Central memory CD8-positive, alpha-beta T cell (primary cell): ENCODE data around the gene HYKK.

Experiments
- ATAC-seq: fragments of 150-1000 bp; cut with Tn5 transposase; replicated peaks from 2 replicates; pipeline ENCODE4 v1.10.0; 2022; ENCODE audit warnings: mild to moderate bottlenecking, moderate FRiP score, moderate number of reproducible peaks; ENCODE audit not compliant: poor library complexity, severe bottlenecking; ENCODE audit errors: extremely low read depth
- DNase-seq, 2 donors: peaks; one replicate each; pipeline ENCODE4 v3.0.0; 2021; ENCODE audit warnings: low spot score in 2 of 2
- H3K27ac Mint-ChIP-seq: one replicate; pipeline ENCODE4 v1.8.0; 2022; ENCODE audit warnings: low read depth, mild to moderate bottlenecking, moderate library complexity, mixed read lengths
- H3K27me3 Mint-ChIP-seq: one replicate; pipeline ENCODE4 v1.8.0; 2022; ENCODE audit warnings: mixed read lengths
- H3K36me3 Mint-ChIP-seq: one replicate; pipeline ENCODE4 v1.8.0; 2022; ENCODE audit warnings: mild to moderate bottlenecking, moderate library complexity, mixed read lengths; ENCODE audit not compliant: insufficient read depth
- H3K4me1 Mint-ChIP-seq: one replicate; pipeline ENCODE4 v1.8.0; 2022; ENCODE audit warnings: mixed read lengths
- H3K4me3 Mint-ChIP-seq: one replicate; pipeline ENCODE4 v1.8.0; 2022; ENCODE audit warnings: mild to moderate bottlenecking, moderate library complexity, mixed read lengths
- H3K9me3 Mint-ChIP-seq: one replicate; pipeline ENCODE4 v1.8.0; 2022; ENCODE audit warnings: mixed read lengths

The HYKK gene

GRCh38 chr15:78506971-78507830 lies at the start of gene HYKK:
TSS of gene HYKK (plus strand) at chr15:78507577. CDS start at chr15:78513089, 5,512 bp downstream.
- Mint-ChIP-seq H3K27me3 (no peaks in the 10 kb centered on the region), H3K36me3 (peaks cover 1% of the 10 kb centered on the region), H3K9me3 (no peaks in the 10 kb centered on the region), H3K27ac (peak within 1 kb of the TSS; percentile 58), H3K4me3 (peak within 1 kb of the TSS; percentile 82), H3K4me1 (peaks cover 26% of the 10 kb centered on the region)
- peak; percentile 17 to 19 for DNase-seq
- ATAC-seq: peak; percentile 64

GRCh38 chr15:78460737-78461136 lies 46.6 kb upstream of the HYKK start:
- H3K36me3 Mint-ChIP-seq: peaks cover 29% of the 10 kb centered on the region
- H3K4me1 Mint-ChIP-seq: peaks cover 60% of the 10 kb centered on the region
- ATAC-seq: no peak
- no peak for DNase-seq
- no peaks in the 10 kb centered on the region for H3K9me3 Mint-ChIP-seq
- no peak overlapping the region for H3K4me3 Mint-ChIP-seq
- H3K27me3 Mint-ChIP-seq: no peaks in the 10 kb centered on the region
- H3K27ac Mint-ChIP-seq: peak overlapping the region; percentile 67

GRCh38 chr15:78461171-78461888 lies 46.0 kb upstream of the HYKK start:
- peak overlapping the region; percentile 9 for H3K4me3 Mint-ChIP-seq
- H3K27me3 Mint-ChIP-seq: no peaks in the 10 kb centered on the region
- peaks cover 55% of the 10 kb centered on the region for H3K4me1 Mint-ChIP-seq
- peak overlapping the region; percentile 59 for H3K27ac Mint-ChIP-seq
- H3K9me3 Mint-ChIP-seq: no peaks in the 10 kb centered on the region
- H3K36me3 Mint-ChIP-seq: peaks cover 33% of the 10 kb centered on the region
- DNase-seq: no peak
- ATAC-seq: peak; percentile 95

GRCh38 chr15:78469031-78469430 lies 38.3 kb upstream of the HYKK start:
- no peak overlapping the region for H3K27ac Mint-ChIP-seq
- no peaks in the 10 kb centered on the region for H3K27me3 Mint-ChIP-seq
- ATAC-seq (no peak), DNase-seq (no peak)
- H3K36me3 Mint-ChIP-seq: peaks cover 67% of the 10 kb centered on the region
- no peaks in the 10 kb centered on the region for H3K9me3 Mint-ChIP-seq
- no peak overlapping the region for H3K4me3 Mint-ChIP-seq
- peaks cover 1% of the 10 kb centered on the region for H3K4me1 Mint-ChIP-seq

- no peaks in the 10 kb centered on the region for H3K27me3 Mint-ChIP-seq
- H3K27ac Mint-ChIP-seq: no peak overlapping the region
- no peaks in the 10 kb centered on the region for H3K4me1 Mint-ChIP-seq
- no peak for DNase-seq
- H3K36me3 Mint-ChIP-seq: peaks cover 46% of the 10 kb centered on the region
- no peak for ATAC-seq
- no peak overlapping the region for H3K4me3 Mint-ChIP-seq
- no peaks in the 10 kb centered on the region for H3K9me3 Mint-ChIP-seq
Observed at GRCh38 chr15:78477295-78477694, 30.1 kb upstream of the HYKK start.

- Mint-ChIP-seq H3K36me3 (peaks cover 46% of the 10 kb centered on the region), H3K27me3 (no peaks in the 10 kb centered on the region), H3K9me3 (no peaks in the 10 kb centered on the region), H3K27ac (no peak overlapping the region), H3K4me3 (no peak overlapping the region), H3K4me1 (no peaks in the 10 kb centered on the region)
- ATAC-seq (no peak), DNase-seq (no peak)
Observed at GRCh38 chr15:78479650-78480049, 27.7 kb upstream of the HYKK start.

- peaks cover 57% of the 10 kb centered on the region for H3K36me3 Mint-ChIP-seq
Observed at GRCh38 chr15:78481917-78482316, 25.5 kb upstream of the HYKK start.

GRCh38 chr15:78492872-78493271 lies 14.5 kb upstream of the HYKK start:
- H3K27ac Mint-ChIP-seq: no peak overlapping the region
- no peak for ATAC-seq
- no peaks in the 10 kb centered on the region for H3K27me3 Mint-ChIP-seq
- H3K4me1 Mint-ChIP-seq: no peaks in the 10 kb centered on the region
- DNase-seq: no peak
- H3K9me3 Mint-ChIP-seq: no peaks in the 10 kb centered on the region
- H3K36me3 Mint-ChIP-seq: peaks cover 82% of the 10 kb centered on the region
- H3K4me3 Mint-ChIP-seq: no peak overlapping the region

More at GRCh38 chr15:78481917-78482316, 25.5 kb upstream of the HYKK start:
- no peak overlapping the region for H3K4me3 Mint-ChIP-seq
- no peaks in the 10 kb centered on the region for H3K9me3 Mint-ChIP-seq
- H3K27me3 Mint-ChIP-seq: no peaks in the 10 kb centered on the region
- DNase-seq (no peak), ATAC-seq (no peak)
- no peak overlapping the region for H3K27ac Mint-ChIP-seq
- no peaks in the 10 kb centered on the region for H3K4me1 Mint-ChIP-seq

GRCh38 chr15:78501857-78502256 lies 5.5 kb upstream of the HYKK start:
- no peaks in the 10 kb centered on the region for H3K27me3 Mint-ChIP-seq
- no peak for ATAC-seq
- H3K36me3 Mint-ChIP-seq: peaks cover 28% of the 10 kb centered on the region
- H3K4me1 Mint-ChIP-seq: peaks cover 5% of the 10 kb centered on the region
- no peak overlapping the region for H3K4me3 Mint-ChIP-seq
- DNase-seq: no peak
- H3K27ac Mint-ChIP-seq: no peak overlapping the region
- no peaks in the 10 kb centered on the region for H3K9me3 Mint-ChIP-seq

GRCh38 chr15:78502641-78503040 lies 4.7 kb upstream of the HYKK start:
- no peaks in the 10 kb centered on the region for H3K9me3 Mint-ChIP-seq
- peaks cover 22% of the 10 kb centered on the region for H3K36me3 Mint-ChIP-seq
- no peak overlapping the region for H3K4me3 Mint-ChIP-seq
- no peak overlapping the region for H3K27ac Mint-ChIP-seq
- H3K27me3 Mint-ChIP-seq: no peaks in the 10 kb centered on the region
- DNase-seq (no peak), ATAC-seq (no peak)
- peaks cover 13% of the 10 kb centered on the region for H3K4me1 Mint-ChIP-seq

GRCh38 chr15:78507831-78508160 lies 419 bp downstream of the HYKK start:
- Mint-ChIP-seq H3K4me3 (peak overlapping the region; percentile 82), H3K27me3 (no peaks in the 10 kb centered on the region), H3K4me1 (peaks cover 26% of the 10 kb centered on the region), H3K27ac (peak overlapping the region; percentile 58), H3K36me3 (peaks cover 1% of the 10 kb centered on the region), H3K9me3 (no peaks in the 10 kb centered on the region)
- ATAC-seq: peak; percentile 45
- DNase-seq: no peak

GRCh38 chr15:78508272-78508671 lies 895 bp downstream of the HYKK start:
- H3K4me3 Mint-ChIP-seq: peak overlapping the region; percentile 82
- no peak for DNase-seq
- peak overlapping the region; percentile 58 for H3K27ac Mint-ChIP-seq
- no peak for ATAC-seq
- no peaks in the 10 kb centered on the region for H3K27me3 Mint-ChIP-seq
- H3K9me3 Mint-ChIP-seq: no peaks in the 10 kb centered on the region
- peaks cover under 1% of the 10 kb centered on the region for H3K36me3 Mint-ChIP-seq
- peaks cover 26% of the 10 kb centered on the region for H3K4me1 Mint-ChIP-seq
